ENCODE data around the gene ADAMTS12. TPM values are rescaled to one million over a fixed set of nuclear protein-coding genes. Genes with fewer than 3 reads are reported as not detected.

ADAMTS12 gene
- total and polyA plus RNA-seq, 3 experiments from 2014 or later = not detected

DNA sequence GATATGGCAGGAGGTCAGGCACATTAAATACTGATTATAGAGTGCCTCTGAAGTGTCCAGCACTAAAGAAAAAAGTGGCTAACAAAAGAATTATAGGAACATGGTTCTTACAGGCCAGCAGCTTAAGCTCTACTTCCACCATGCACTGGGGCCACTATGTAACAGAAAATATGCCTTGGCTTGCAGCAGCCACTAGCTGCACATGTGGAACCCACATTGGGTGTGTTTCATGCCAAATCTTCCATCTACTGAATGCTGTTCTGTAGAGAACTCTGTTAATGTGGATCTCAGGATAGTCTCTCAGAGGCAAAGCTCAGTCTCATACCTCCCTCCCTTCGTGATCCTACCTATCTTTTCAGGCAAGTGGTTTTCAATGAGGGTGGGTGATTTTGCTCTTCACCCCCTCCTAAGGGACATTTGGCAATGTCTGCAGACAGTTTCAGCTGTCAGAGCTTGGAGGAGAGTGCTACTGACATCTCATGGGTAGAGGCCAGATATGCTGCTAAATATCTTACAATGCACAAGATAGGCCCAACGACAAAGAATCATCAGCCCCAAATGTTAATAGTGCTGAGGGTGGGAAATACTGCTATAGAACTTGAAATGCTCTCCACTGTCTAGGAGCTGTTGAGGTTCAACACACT, 232.1 kb downstream of the ADAMTS12 start:
- no peaks in the 10 kb centered on the region for H3K4me1 ChIP-seq (ENCODE audit: insufficient read depth, low read length)
- Mint-ChIP-seq H3K36me3 (no peaks in the 10 kb centered on the region), H3K27me3 (peaks cover 0 to 14% of the 10 kb centered on the region in 2 donors), H3K9me3 (peaks cover 0 to 3% (median 0%) of the 10 kb centered on the region in 5 donors), H3K4me3 (no peak overlapping the region), H3K4me1 (no peaks in the 10 kb centered on the region), H3K27ac (no peak overlapping the region)
- no peaks in the 10 kb centered on the region for H3K36me3 ChIP-seq (ENCODE audit: insufficient read depth, low read length)
- H3K27me3 ChIP-seq (ENCODE audit: insufficient read depth, low read length, poor library complexity, severe bottlenecking) = no peaks in the 10 kb centered on the region
- CTCF ChIA-PET = no interaction called here
- H3K27ac ChIP-seq (ENCODE audit: low read depth, low read length) = no peak overlapping the region
- POLR2A ChIA-PET = no interaction called here
- no peaks in the 10 kb centered on the region for H3K9me3 ChIP-seq (ENCODE audit: low read length)
- no peak for DNase-seq
- no peak overlapping the region for H3K4me3 ChIP-seq (ENCODE audit: low read length)

- CTCF ChIA-PET = no interaction called here
- H3K27ac Mint-ChIP-seq = no peak overlapping the region
- H3K36me3 ChIP-seq (ENCODE audit: insufficient read depth, low read length) = no peaks in the 10 kb centered on the region
These were observed 233.9 kb downstream of the ADAMTS12 start for GRCh38 chr5:33657804-33658440.

GRCh38 chr5:33657176-33657575, 234.6 kb downstream of the ADAMTS12 start:
- ChIA-PET CTCF (no interaction called here), POLR2A (no interaction called here)
- Mint-ChIP-seq H3K36me3 (no peaks in the 10 kb centered on the region), H3K27ac (no peak overlapping the region), H3K4me3 (no peak overlapping the region), H3K4me1 (no peaks in the 10 kb centered on the region), H3K27me3 (peaks cover 0 to 14% of the 10 kb centered on the region in 2 donors), H3K9me3 (peaks cover 0 to 3% (median 0%) of the 10 kb centered on the region in 5 donors)
- no peak overlapping the region for H3K4me3 ChIP-seq (ENCODE audit: low read length)
- H3K27ac ChIP-seq (ENCODE audit: low read depth, low read length) = no peak overlapping the region
- H3K36me3 ChIP-seq (ENCODE audit: insufficient read depth, low read length) = no peaks in the 10 kb centered on the region
- H3K27me3 ChIP-seq (ENCODE audit: insufficient read depth, low read length, poor library complexity, severe bottlenecking) = no peaks in the 10 kb centered on the region
- DNase-seq = no peak
- H3K4me1 ChIP-seq (ENCODE audit: insufficient read depth, low read length) = no peaks in the 10 kb centered on the region
- H3K9me3 ChIP-seq (ENCODE audit: low read length) = no peaks in the 10 kb centered on the region

More at GRCh38 chr5:33657804-33658440, 233.9 kb downstream of the ADAMTS12 start:
- Histone ChIP-seq H3K4me3 (ENCODE audit: low read length) (no peak overlapping the region), H3K27me3 (ENCODE audit: insufficient read depth, low read length, poor library complexity, severe bottlenecking) (no peaks in the 10 kb centered on the region), H3K27ac (ENCODE audit: low read depth, low read length) (no peak overlapping the region), H3K4me1 (ENCODE audit: insufficient read depth, low read length) (no peaks in the 10 kb centered on the region), H3K9me3 (ENCODE audit: low read length) (no peaks in the 10 kb centered on the region)
- DNase-seq = no peak
- H3K4me1 Mint-ChIP-seq = no peaks in the 10 kb centered on the region
- peak overlapping the region in 1 of 7 donors; percentile 57 for H3K4me3 Mint-ChIP-seq
- POLR2A ChIA-PET = no interaction called here
- peaks cover 0 to 14% of the 10 kb centered on the region in 2 donors for H3K27me3 Mint-ChIP-seq
- peaks cover 0 to 3% (median 0%) of the 10 kb centered on the region in 5 donors for H3K9me3 Mint-ChIP-seq
- H3K36me3 Mint-ChIP-seq = no peaks in the 10 kb centered on the region

DNA sequence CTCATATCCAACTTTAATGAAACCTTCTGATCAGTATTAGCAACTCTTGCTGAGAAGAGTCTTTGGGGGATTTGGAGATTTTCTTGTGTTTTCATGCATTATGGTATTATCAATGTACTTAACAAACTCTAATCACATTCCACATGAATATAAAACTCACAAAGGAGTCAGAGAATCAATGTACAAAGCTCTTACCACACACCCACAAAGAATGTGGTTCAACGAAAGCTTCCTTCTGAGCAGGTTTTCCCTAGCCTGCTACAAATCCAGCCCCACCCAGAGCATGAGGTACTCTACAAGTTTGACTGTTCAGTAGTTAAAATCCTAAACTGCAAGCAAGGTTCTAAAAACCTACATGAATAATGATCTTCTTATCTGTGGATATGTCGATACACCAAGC, 240.9 kb downstream of the ADAMTS12 start:
- Histone ChIP-seq H3K4me3 (ENCODE audit: low read length) (no peak overlapping the region), H3K4me1 (ENCODE audit: insufficient read depth, low read length) (no peaks in the 10 kb centered on the region), H3K36me3 (ENCODE audit: insufficient read depth, low read length) (no peaks in the 10 kb centered on the region), H3K27ac (ENCODE audit: low read depth, low read length) (no peak overlapping the region), H3K27me3 (ENCODE audit: insufficient read depth, low read length, poor library complexity, severe bottlenecking) (no peaks in the 10 kb centered on the region), H3K9me3 (ENCODE audit: low read length) (no peaks in the 10 kb centered on the region)
- ChIA-PET CTCF (no interaction called here), POLR2A (no interaction called here)
- Mint-ChIP-seq H3K27ac (no peak overlapping the region), H3K4me3 (no peak overlapping the region), H3K9me3 (peaks cover 0 to 3% (median 0%) of the 10 kb centered on the region in 5 donors), H3K4me1 (no peaks in the 10 kb centered on the region), H3K36me3 (no peaks in the 10 kb centered on the region), H3K27me3 (peaks cover 3% of the 10 kb centered on the region in 2 donors)
- no peak for DNase-seq

GRCh38 chr5:33649549-33650482, 242.0 kb downstream of the ADAMTS12 start:
- H3K4me1 ChIP-seq (ENCODE audit: insufficient read depth, low read length) = no peaks in the 10 kb centered on the region
- Mint-ChIP-seq H3K4me1 (no peaks in the 10 kb centered on the region), H3K27ac (no peak overlapping the region), H3K9me3 (peaks cover 0 to 5% (median 0%) of the 10 kb centered on the region in 5 donors), H3K4me3 (no peak overlapping the region), H3K36me3 (no peaks in the 10 kb centered on the region), H3K27me3 (peaks cover 0 to 3% of the 10 kb centered on the region in 2 donors)
- H3K27me3 ChIP-seq (ENCODE audit: insufficient read depth, low read length, poor library complexity, severe bottlenecking) = no peaks in the 10 kb centered on the region
- no peak for DNase-seq
- ChIA-PET CTCF (no interaction called here), POLR2A (no interaction called here)
- H3K36me3 ChIP-seq (ENCODE audit: insufficient read depth, low read length) = no peaks in the 10 kb centered on the region
- H3K9me3 ChIP-seq (ENCODE audit: low read length) = no peaks in the 10 kb centered on the region
- no peak overlapping the region for H3K4me3 ChIP-seq (ENCODE audit: low read length)
- H3K27ac ChIP-seq (ENCODE audit: low read depth, low read length) = no peak overlapping the region

DNA sequence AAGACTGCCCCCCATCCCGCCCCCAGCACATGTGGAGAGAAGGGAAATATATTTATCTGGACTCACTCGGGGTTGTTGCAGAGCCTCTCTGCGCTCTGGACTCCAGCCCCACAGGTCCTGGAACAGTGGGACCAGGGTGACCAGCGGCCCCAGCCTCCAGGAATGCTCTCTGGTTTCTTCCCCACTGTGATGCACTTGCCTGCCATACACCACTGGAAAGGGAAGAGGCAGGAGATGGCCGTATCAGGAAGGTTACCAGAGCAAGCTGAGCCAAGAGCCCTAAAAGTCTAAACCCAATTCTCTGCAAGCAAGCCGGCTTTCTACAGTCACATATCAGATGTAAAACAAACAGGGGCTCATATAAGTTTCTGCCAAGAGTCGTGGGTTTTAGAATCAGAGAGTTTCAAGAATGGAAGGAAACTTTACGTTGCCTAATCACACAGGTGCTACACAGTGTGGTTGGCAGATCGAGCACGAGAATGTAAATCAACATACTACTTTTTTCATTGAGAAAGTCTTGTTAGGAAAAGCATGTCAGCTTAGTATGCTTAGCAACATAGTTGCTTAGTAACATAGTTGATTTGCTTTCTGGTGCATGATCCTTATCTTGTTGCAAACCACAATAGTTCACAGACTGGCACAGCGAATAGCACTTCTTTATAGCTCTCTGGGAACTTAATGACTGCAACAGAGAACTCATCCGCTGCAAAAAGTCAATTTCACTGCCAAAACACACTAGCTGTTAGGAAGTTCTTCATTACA, 249.9 kb downstream of the ADAMTS12 start:
- peaks cover 0 to 5% (median 3%) of the 10 kb centered on the region in 5 donors for H3K9me3 Mint-ChIP-seq
- Histone ChIP-seq H3K4me1 (ENCODE audit: insufficient read depth, low read length) (no peaks in the 10 kb centered on the region), H3K36me3 (ENCODE audit: insufficient read depth, low read length) (no peaks in the 10 kb centered on the region), H3K4me3 (ENCODE audit: low read length) (no peak overlapping the region), H3K9me3 (ENCODE audit: low read length) (no peaks in the 10 kb centered on the region), H3K27ac (ENCODE audit: low read depth, low read length) (no peak overlapping the region), H3K27me3 (ENCODE audit: insufficient read depth, low read length, poor library complexity, severe bottlenecking) (no peaks in the 10 kb centered on the region)
- DNase-seq = peak in 2 of 5 donors; percentile 1 to 7
- ChIA-PET CTCF (no interaction called here), POLR2A (no interaction called here)
- peaks cover 0 to 10% (median 8%) of the 10 kb centered on the region in 3 donors for H3K4me1 Mint-ChIP-seq
- peak overlapping the region in 1 of 7 donors; percentile 27 for H3K4me3 Mint-ChIP-seq
- peaks cover 4 to 5% of the 10 kb centered on the region in 2 donors for H3K27me3 Mint-ChIP-seq
- peak overlapping the region in 1 of 8 donors; percentile 29 for H3K27ac Mint-ChIP-seq
- H3K36me3 Mint-ChIP-seq = no peaks in the 10 kb centered on the region

- no peaks in the 10 kb centered on the region for H3K36me3 Mint-ChIP-seq
- CTCF ChIA-PET = no interaction called here
- no peak overlapping the region for H3K27ac ChIP-seq (ENCODE audit: low read depth, low read length)
- H3K4me3 ChIP-seq (ENCODE audit: low read length) = no peak overlapping the region
- H3K4me3 Mint-ChIP-seq = no peak overlapping the region
- no peak for DNase-seq
- POLR2A ChIA-PET = no interaction called here
- no peaks in the 10 kb centered on the region for H3K9me3 ChIP-seq (ENCODE audit: low read length)
- no peaks in the 10 kb centered on the region for H3K4me1 ChIP-seq (ENCODE audit: insufficient read depth, low read length)
- no peak overlapping the region for H3K27ac Mint-ChIP-seq
- no peaks in the 10 kb centered on the region for H3K36me3 ChIP-seq (ENCODE audit: insufficient read depth, low read length)
- H3K4me1 Mint-ChIP-seq = peaks cover 0 to 10% (median 8%) of the 10 kb centered on the region in 3 donors
- peaks cover 0 to 3% (median 0%) of the 10 kb centered on the region in 5 donors for H3K9me3 Mint-ChIP-seq
- H3K27me3 Mint-ChIP-seq = peaks cover 4 to 5% of the 10 kb centered on the region in 2 donors
- no peaks in the 10 kb centered on the region for H3K27me3 ChIP-seq (ENCODE audit: insufficient read depth, low read length, poor library complexity, severe bottlenecking)
These were observed 252.3 kb downstream of the ADAMTS12 start for GRCh38 chr5:33639474-33639873.
